ENCODE data around the gene FUBP3. TPM values are rescaled to one million over a fixed set of nuclear protein-coding genes. Genes with fewer than 3 reads are reported as not detected.

Gene FUBP3
- total RNA-seq, 2 donors from 2014 or later = 33.0 to 37.1 TPM

GRCh38 chr9:130627896-130628792 lies 48.8 kb downstream of the FUBP3 start:
- DNase-seq = no peak
- H3K27ac Mint-ChIP-seq = no peak overlapping the region
- no peaks in the 10 kb centered on the region for H3K27me3 Mint-ChIP-seq (ENCODE audit: low read depth)
- peaks cover 2 to 12% of the 10 kb centered on the region in 2 donors for H3K36me3 Mint-ChIP-seq (ENCODE audit: insufficient read depth in 2 of 2)
- H3K4me3 Mint-ChIP-seq = no peak overlapping the region
- no peak for ATAC-seq (replicated peaks in 1 of 2)
- H3K4me1 Mint-ChIP-seq (ENCODE audit: low read depth) = no peaks in the 10 kb centered on the region
- H3K9me3 Mint-ChIP-seq = no peaks in the 10 kb centered on the region

- Mint-ChIP-seq H3K27ac (no peak overlapping the region), H3K9me3 (no peaks in the 10 kb centered on the region), H3K36me3 (ENCODE audit: insufficient read depth in 2 of 2) (peaks cover 0 to 8% of the 10 kb centered on the region in 2 donors), H3K4me3 (no peak overlapping the region), H3K4me1 (ENCODE audit: low read depth) (no peaks in the 10 kb centered on the region), H3K27me3 (ENCODE audit: low read depth) (no peaks in the 10 kb centered on the region)
- no peak for ATAC-seq (replicated peaks in 1 of 2)
- no peak for DNase-seq
Observed at GRCh38 chr9:130629443-130630070, 50.2 kb downstream of the FUBP3 start.

GRCh38 chr9:130630071-130630450 lies 50.7 kb downstream of the FUBP3 start:
- Mint-ChIP-seq H3K27me3 (ENCODE audit: low read depth) (no peaks in the 10 kb centered on the region), H3K27ac (no peak overlapping the region), H3K4me3 (no peak overlapping the region), H3K9me3 (no peaks in the 10 kb centered on the region), H3K4me1 (ENCODE audit: low read depth) (no peaks in the 10 kb centered on the region), H3K36me3 (ENCODE audit: insufficient read depth in 2 of 2) (peaks cover 0 to 8% of the 10 kb centered on the region in 2 donors)
- no peak for DNase-seq
- ATAC-seq (replicated peaks in 1 of 2) = no peak

GRCh38 chr9:130630506-130631330 lies 51.3 kb downstream of the FUBP3 start:
- Mint-ChIP-seq H3K4me1 (ENCODE audit: low read depth) (no peaks in the 10 kb centered on the region), H3K4me3 (no peak overlapping the region), H3K9me3 (no peaks in the 10 kb centered on the region), H3K36me3 (ENCODE audit: insufficient read depth in 2 of 2) (peaks cover 0 to 8% of the 10 kb centered on the region in 2 donors), H3K27ac (no peak overlapping the region), H3K27me3 (ENCODE audit: low read depth) (no peaks in the 10 kb centered on the region)
- DNase-seq = no peak
- ATAC-seq (replicated peaks in 1 of 2) = no peak

GRCh38 chr9:130631331-130632080 lies 52.1 kb downstream of the FUBP3 start:
- H3K4me1 Mint-ChIP-seq (ENCODE audit: low read depth) = no peaks in the 10 kb centered on the region
- ATAC-seq (replicated peaks in 1 of 2) = no peak
- H3K27ac Mint-ChIP-seq = no peak overlapping the region
- no peak overlapping the region for H3K4me3 Mint-ChIP-seq
- H3K36me3 Mint-ChIP-seq (ENCODE audit: insufficient read depth in 2 of 2) = peaks cover 0 to 6% of the 10 kb centered on the region in 2 donors
- H3K27me3 Mint-ChIP-seq (ENCODE audit: low read depth) = no peaks in the 10 kb centered on the region
- no peaks in the 10 kb centered on the region for H3K9me3 Mint-ChIP-seq
- DNase-seq = no peak

GRCh38 chr9:130632081-130632710 lies 52.8 kb downstream of the FUBP3 start:
- Mint-ChIP-seq H3K27ac (no peak overlapping the region), H3K9me3 (no peaks in the 10 kb centered on the region), H3K4me1 (ENCODE audit: low read depth) (no peaks in the 10 kb centered on the region), H3K27me3 (ENCODE audit: low read depth) (no peaks in the 10 kb centered on the region), H3K4me3 (no peak overlapping the region), H3K36me3 (ENCODE audit: insufficient read depth in 2 of 2) (peaks cover 0 to 3% of the 10 kb centered on the region in 2 donors)
- ATAC-seq (replicated peaks in 1 of 2) (no peak), DNase-seq (no peak)

GRCh38 chr9:130632841-130633240 lies 53.5 kb downstream of the FUBP3 start:
- Mint-ChIP-seq H3K9me3 (no peaks in the 10 kb centered on the region), H3K4me3 (no peak overlapping the region), H3K27ac (no peak overlapping the region), H3K4me1 (ENCODE audit: low read depth) (no peaks in the 10 kb centered on the region), H3K36me3 (ENCODE audit: insufficient read depth in 2 of 2) (peaks cover 0 to 3% of the 10 kb centered on the region in 2 donors), H3K27me3 (ENCODE audit: low read depth) (no peaks in the 10 kb centered on the region)
- ATAC-seq (replicated peaks in 1 of 2) = no peak
- no peak for DNase-seq

GRCh38 chr9:130633336-130634190 lies 54.2 kb downstream of the FUBP3 start:
- Mint-ChIP-seq H3K27me3 (ENCODE audit: low read depth) (no peaks in the 10 kb centered on the region), H3K36me3 (ENCODE audit: insufficient read depth in 2 of 2) (peaks cover 0 to 3% of the 10 kb centered on the region in 2 donors), H3K27ac (no peak overlapping the region), H3K4me1 (ENCODE audit: low read depth) (no peaks in the 10 kb centered on the region), H3K4me3 (no peak overlapping the region), H3K9me3 (no peaks in the 10 kb centered on the region)
- ATAC-seq (replicated peaks in 1 of 2) (no peak), DNase-seq (no peak)

GRCh38 chr9:130634191-130634768 lies 54.9 kb downstream of the FUBP3 start:
- no peak overlapping the region for H3K4me3 Mint-ChIP-seq

GRCh38 chr9:130634801-130635200 lies 55.4 kb downstream of the FUBP3 start:
- DNase-seq = no peak
- Mint-ChIP-seq H3K27ac (no peak overlapping the region), H3K36me3 (ENCODE audit: insufficient read depth in 2 of 2) (peaks cover 0 to 3% of the 10 kb centered on the region in 2 donors), H3K9me3 (no peaks in the 10 kb centered on the region), H3K27me3 (ENCODE audit: low read depth) (no peaks in the 10 kb centered on the region), H3K4me1 (ENCODE audit: low read depth) (no peaks in the 10 kb centered on the region), H3K4me3 (no peak overlapping the region)
- ATAC-seq (replicated peaks in 1 of 2) = no peak

More at GRCh38 chr9:130634191-130634768, 54.9 kb downstream of the FUBP3 start:
- Mint-ChIP-seq H3K36me3 (ENCODE audit: insufficient read depth in 2 of 2) (peaks cover 0 to 3% of the 10 kb centered on the region in 2 donors), H3K27me3 (ENCODE audit: low read depth) (no peaks in the 10 kb centered on the region), H3K9me3 (no peaks in the 10 kb centered on the region), H3K27ac (no peak overlapping the region), H3K4me1 (ENCODE audit: low read depth) (no peaks in the 10 kb centered on the region)
- no peak for ATAC-seq (replicated peaks in 1 of 2)
- no peak for DNase-seq

GRCh38 chr9:130635306-130635705 lies 55.9 kb downstream of the FUBP3 start:
- Mint-ChIP-seq H3K27ac (no peak overlapping the region), H3K4me3 (no peak overlapping the region), H3K4me1 (ENCODE audit: low read depth) (no peaks in the 10 kb centered on the region), H3K27me3 (ENCODE audit: low read depth) (no peaks in the 10 kb centered on the region), H3K9me3 (no peaks in the 10 kb centered on the region), H3K36me3 (ENCODE audit: insufficient read depth in 2 of 2) (peaks cover 0 to 3% of the 10 kb centered on the region in 2 donors)
- no peak for DNase-seq
- ATAC-seq (replicated peaks in 1 of 2) = no peak

Data from activated T-cell treated with anti-CD3 and anti-CD28 coated beads, Interleukin-2, amount 50 U/mL, for 72 hours (primary cell).